GM20431 (cell line): ENCODE results near the gene DECR2.

Source experiments
- in situ Hi-C: fragments of 300-500 bp; cut with MseI, MboI; formaldehyde crosslinking; loops from one replicate; pipeline ENCODE4 v1.15.0; 2020; ENCODE audit warnings: low sequenced_read_pairs; ENCODE audit not compliant: unreplicated experiment

DECR2 gene

DNA sequence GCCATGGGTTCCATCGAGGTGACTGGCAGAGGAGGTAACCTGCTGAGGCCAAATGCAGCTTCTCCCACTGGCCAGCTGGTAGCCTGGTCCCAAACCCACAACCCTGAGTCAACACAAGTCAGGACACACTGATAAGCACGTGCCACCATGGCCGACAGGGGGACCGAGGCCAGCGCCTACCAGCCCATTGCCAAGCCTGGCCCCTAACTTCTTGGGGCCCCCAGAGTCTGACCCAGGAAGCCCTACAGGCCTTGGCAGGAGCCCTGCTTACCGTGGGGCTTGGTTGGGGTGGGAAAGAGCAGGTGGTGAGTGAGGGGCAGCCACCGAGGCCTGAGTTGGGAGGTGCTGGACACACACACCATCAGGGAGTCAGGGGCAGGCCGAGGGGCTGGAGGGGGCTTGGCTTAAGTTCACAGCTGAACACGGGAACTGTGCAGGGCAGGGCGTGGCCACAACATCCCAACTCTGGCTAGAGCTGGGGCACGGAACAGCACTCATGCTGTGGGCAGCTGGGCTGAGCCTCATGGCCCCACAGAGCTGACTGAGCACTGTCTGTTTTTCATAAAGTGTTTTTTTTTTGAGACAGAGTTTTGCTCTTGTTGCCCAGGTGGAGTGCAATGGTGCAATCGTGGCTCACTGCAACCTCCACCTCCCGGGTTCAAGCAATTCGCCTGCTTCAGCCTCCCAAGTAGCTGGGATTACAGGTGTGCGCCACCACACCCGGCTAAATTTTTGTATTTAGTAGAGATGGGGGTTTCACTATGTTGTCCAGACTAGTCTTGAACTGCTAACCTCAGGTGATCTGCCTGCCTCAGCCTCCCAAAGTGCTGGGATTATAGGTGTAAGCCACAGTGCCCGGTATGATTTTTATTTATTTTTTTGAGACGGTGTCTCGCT lies 36.8 kb upstream of the DECR2 start:
- in situ Hi-C loops: no loop called here

DNA sequence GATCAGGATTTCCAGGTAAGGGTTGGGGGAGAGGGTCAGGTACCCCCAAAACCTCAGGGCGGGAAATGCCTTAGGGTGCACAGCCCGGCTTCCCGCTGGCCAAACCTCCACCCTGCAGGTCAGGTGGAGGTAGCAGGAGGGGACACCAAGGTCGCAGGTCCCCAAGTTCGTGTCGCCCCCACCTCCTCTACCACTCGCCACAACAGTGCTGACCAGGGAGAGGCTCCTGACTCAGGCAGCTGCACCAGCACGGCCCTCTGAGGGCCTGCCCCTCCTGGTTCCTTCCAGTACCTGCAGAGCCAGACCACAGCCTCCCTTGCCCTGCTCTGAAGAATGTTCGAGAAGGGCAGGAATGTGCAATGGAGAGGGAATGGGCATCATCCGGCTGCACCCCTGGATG lies 35.2 kb upstream of the DECR2 start:
- in situ Hi-C loops: no loop called here

DNA sequence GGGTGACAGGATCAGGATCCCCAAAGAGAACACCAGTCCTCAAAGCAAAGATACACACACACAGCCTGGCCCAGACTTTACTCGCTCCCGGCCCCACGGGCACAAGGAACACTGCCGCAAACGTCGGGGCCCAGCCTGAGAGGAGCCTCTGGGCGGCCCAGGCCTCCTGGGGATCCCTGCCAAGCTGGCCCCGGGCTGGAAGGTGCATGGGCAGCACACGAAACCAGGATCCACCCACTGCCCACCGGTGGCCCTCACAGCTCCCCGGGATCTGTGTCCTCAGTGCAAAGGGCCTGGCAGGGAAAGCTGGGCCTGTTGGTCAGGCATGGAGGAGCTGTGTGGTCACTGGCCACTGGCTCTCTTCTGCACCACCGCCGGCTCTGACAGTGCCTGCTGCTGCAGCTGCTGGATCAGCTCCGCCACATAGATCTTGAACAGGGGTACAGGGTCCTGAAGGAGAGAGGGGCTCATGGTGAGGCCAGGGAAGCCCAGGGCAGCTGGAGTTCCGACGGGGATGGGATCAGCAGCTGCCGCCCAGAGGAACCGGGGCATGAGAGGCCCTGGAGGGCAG lies 34.3 kb upstream of the DECR2 start:
- in situ Hi-C loops: no loop called here

DNA sequence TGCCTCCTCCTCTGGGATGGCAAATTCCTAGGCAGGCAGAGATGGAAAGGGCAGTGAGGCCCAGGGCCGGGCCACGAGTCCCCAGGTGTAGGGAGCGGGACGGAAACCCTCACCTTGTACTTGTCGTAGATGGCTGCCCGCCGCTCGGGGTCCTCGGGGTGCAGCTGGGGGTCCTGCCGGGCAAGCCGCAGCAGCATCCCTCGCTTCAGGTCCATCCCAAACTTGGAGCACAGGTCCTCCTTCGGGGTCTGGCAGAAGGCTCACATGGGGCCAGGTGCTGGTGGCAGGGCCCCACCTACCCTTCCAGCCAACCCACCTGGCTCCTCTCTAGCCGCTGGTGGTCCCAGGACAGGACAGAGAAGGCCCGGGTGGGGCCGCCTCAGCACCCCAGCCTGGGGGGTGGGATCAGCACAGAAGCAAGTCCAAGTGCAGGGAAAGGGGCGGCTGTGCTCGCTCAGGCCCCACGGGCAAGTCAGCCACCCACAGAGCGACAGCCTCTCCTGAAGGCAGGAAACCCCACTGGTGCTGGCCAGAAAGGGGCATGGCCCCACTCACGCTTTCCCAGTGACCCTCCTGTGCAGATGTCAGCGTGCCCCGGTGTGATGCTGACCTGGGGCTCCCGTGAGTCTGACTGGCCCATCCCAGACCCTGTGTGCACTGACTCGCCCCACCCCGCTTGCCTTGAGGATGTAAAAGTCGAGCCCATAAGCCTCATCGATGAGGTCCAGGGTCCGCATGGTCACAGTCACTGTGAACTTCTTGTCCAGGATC lies 33.1 kb upstream of the DECR2 start:
- in situ Hi-C loops: no loop called here

DNA sequence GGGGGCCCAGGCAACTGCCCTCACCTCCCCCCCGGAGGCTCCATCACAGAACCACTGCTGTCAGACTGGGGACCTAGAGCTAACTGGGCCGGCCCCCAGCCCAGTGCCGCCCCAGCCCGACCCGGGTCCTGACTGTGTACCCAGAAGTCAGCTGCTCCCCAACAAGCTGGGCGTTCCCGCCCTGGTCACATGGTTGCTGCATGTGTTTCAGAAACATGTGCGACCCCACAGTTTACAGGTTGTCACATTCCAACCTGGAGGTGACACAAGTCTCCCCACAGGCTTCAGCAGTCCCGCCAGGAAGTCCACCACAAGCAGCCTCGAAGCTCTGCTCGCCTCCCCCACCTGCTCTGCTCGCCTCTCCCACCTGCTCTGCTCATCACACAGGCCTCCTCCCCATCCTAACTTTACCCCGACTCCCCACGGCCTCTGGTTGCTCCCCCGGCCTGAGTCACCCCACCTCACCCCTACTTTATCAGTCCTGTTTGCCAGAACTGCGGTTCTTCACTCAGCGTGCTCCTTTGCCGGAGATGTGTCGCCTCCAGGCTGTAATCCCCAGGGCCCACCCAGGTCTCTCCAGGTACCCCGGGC lies 32.3 kb upstream of the DECR2 start:
- in situ Hi-C loops: no loop called here

DNA sequence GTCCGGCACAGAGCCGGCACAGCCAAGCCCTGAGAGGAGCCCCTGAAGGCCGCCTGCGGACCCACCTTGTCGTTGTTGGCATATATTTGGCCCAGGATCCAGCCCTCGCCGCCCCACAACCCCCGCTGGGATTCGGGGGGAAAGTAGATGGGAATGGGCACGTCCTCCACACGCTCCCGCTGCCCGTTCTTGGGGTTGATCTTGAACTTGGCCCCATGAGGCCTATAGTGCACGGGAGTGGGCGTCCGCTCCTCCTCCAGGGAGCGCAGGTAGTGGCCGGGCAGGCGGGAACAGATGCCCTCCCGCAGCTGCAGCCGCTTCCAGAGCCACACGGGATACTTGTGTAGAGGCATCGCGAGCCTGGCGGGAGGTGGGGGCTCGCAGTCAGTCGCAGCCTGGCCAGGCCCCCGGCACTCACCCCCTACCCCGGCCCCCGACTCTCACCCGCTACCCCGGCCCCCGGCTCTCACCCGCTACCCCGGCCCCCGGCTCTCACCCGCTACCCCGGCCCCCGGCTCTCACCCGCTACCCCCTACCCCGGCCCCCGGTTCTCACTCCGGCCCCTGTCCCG lies 31.7 kb upstream of the DECR2 start:
- in situ Hi-C loops: no loop called here

DNA sequence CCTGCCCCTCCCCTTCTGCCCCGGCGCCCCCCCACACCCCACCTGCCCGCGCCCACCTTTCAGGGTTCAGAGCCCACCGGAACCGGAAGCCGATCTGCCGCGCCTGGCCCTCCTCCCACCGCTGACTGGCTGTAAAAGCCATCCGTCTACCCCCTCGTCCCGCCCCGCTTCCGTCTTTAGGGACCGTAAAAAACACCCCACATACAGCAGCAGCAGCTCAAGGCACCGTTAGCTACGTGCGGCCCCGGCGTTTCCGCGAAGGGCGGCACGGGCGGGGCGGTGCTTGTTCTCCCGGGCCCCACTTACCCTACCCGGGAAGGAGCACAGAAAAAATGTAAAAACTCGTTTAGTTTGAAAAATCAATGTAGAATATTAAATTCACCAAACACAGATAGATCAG lies 31.2 kb upstream of the DECR2 start, which contains the start of gene MRPL28:
Gene MRPL28 (minus strand): TSS at position 96 of the 400 bp plus-strand sequence. CDS start 320 bp downstream, outside the sequence.
- in situ Hi-C loops: no loop called here

DNA sequence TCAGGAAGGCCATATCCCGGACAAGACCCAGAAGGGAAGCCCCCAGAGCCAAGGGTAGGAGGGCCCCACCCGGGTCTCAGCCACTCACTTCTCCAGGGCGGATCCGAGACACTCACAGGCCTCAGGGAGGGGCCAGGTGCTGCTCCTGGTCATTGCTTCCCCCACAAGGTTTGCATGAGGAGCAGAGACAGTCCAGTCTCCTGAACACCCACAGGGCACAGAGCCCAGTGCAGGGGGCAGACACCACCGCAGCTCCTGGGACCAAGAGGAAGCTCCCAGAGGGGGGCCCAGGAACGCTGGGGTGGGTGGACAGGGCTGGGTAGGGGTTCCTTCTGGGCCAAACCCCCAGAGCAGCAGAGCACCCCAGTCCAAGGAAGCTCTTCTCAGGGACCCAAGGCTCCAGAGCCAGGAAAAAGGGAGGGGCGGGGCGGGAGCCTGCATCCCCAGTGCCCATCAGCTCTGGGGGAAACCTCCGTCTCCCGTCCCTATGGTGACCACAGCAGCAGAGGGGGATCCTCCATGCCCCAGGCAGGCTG lies 30.6 kb upstream of the DECR2 start:
- in situ Hi-C loops: no loop called here

DNA sequence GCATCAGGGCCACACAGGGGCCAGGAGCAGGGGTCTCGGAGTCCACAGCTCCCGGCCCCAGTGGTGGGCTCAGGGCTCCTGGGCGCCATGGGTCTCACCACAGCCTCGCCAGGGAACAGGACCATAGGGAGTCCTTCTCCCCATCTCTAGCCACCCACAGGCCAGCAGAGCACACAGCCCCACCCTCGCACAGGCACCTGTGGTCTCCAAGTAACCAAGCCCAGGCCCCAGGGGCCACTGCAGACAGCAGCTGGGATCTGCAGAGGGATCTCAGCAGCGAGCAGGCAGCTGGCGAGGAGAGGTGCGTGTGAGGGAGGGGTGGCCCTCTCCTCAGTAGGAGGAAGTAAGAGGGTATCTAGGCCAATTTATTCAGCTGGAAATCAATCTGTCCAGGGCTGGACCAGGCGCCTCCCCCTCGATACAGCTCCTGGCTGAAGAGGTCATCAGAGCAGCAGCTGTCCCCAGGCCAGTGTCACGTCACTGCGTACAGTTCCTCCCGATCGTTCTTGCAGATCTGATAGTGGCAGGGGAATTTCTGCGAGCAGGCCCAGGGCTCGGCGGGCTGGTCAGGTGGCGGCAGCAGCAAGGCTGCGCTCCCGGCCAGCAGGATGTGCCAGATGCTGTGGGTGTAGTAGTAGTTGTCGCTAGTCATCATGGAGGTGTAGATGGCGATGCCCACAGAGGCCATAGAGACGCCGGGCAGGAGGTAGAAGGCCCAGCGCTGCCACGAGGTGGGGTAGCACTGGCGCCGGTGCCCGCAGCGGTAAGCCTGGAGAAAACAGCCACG lies 30.0 kb upstream of the DECR2 start:
- in situ Hi-C loops: no loop called here

DNA sequence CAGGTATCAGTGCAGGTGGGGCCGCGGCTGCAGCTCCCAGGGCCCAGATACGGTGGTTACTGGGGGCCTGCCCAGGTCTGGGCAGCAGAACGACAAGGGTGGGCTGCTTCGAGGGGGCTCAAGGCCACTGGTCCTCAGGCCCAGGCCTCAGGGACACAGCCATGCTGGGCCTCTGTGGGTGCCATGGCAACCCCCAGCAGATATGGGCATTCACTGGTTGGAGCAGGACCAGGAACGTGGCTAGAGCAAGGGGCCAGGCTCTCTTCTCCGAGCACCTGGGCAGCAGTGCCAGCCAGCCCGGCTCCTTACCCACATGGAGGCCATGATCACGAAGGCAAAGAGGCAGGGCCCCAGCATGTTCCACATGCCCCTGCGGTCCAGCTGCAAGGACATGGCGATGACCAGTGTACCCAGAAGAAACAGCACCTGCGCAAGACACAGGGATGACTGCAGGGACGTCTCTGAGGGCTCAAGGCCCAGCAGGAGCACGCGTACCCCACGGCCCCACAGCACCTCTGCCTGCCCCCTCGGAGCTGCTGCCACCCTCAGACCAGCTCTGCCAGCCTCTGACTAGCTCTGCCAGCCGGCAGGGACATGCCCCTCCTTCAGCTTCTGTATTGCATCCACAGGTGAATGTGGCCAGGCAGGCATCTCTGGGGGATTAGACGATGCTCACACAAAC lies 29.2 kb upstream of the DECR2 start:
- in situ Hi-C loops: no loop called here

DNA sequence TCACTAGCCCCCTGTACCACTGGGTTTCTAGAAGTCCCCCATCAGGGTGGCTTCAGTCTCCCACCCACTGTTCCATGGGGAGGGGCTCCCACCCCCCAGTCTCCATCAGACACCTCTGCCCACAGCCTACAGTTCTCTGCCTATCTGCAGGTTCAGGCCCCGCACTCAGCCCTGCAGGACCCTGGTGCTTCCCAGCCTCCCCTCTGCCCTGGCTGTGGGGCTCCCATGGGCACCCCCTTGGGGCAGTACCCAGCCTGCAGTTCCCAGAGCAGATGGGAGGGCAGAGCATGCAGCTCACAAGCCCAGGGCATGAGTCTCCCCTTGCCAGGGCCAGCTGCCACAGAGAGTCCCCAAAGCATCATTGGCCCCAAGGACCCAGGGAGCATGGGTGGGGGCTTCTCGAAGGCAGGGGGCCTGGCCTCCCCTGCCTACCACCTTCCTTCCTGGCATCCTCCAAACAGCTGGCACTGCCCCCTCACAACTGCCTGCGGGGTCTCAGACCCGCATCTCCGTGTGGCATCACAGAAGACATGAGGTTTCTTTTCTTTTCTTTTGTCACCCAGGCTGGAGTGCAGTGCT lies 28.6 kb upstream of the DECR2 start:
- in situ Hi-C loops: no loop called here

DNA sequence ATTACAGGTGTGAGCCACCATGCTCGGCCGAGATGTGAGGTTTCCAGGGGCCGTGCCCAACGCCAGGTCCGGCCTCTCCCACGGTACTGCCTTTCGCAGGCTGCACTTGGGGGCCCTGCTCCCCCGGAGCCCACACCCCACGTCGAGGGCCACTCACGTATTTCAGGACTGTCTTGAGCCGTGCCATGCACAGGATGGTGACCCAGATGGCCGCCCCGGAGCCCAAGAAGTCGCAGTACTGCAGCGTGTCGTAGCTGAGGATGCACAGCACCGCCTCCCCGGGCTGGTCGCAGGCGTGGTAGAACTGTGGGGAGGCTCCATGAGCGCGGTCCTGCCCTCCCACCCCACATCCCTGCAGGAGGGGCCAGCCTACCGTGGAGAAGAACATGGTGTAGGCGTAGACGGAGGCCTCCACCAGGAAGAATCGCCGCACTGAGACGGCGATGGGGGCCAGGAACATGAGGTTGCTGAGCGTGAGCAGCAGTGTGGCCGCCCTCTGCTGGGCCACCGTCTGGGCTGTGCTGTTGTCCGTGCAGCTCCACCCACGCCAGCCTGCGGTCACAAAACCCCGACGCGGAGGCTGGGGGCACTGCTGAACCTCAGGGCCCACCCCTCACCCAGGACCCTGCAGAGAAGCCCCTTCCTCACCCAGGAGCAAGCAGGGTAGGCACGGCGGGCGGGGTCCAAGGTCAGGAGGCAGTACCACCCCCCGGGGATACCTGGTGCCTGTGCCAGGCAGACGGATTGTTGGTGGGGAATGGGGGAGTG lies 27.7 kb upstream of the DECR2 start:
- in situ Hi-C loops: no loop called here

DNA sequence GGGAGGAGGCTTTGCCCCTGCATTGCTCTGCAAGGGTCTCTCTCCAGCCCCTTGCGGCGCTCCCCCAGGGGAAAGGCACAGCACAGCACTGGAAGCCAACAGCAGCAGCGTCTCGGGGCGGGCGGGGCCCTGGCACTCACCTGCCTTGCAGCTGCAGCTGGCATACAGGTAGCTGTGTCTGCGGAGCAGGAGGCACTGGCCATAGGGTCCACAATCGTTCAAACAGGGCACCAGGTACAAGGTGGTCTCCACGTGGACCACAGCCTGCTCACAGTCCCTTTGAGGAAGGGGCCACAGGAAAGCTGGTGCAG lies 27.1 kb upstream of the DECR2 start:
- in situ Hi-C loops: no loop called here

DNA sequence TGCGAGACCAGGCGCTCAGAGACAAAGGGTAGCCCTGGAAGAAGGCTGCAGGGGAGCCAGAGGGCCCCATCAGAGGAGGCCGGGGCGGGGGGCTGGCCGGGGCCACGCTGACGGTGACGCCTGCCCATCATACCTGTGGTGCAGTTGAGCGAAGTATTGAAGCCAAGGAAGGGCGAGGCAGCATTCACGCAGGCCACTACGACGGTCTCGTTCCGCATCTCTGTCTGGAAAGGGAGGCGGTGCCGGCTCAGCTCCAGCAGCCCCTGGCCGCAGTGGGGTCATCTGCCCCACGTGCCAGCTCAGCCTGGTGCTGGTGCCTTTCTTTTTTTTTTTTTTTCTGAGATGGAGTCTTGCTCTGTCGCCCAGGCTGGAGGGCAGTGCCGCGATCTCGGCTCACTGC lies 26.5 kb upstream of the DECR2 start:
- in situ Hi-C loops: no loop called here

DNA sequence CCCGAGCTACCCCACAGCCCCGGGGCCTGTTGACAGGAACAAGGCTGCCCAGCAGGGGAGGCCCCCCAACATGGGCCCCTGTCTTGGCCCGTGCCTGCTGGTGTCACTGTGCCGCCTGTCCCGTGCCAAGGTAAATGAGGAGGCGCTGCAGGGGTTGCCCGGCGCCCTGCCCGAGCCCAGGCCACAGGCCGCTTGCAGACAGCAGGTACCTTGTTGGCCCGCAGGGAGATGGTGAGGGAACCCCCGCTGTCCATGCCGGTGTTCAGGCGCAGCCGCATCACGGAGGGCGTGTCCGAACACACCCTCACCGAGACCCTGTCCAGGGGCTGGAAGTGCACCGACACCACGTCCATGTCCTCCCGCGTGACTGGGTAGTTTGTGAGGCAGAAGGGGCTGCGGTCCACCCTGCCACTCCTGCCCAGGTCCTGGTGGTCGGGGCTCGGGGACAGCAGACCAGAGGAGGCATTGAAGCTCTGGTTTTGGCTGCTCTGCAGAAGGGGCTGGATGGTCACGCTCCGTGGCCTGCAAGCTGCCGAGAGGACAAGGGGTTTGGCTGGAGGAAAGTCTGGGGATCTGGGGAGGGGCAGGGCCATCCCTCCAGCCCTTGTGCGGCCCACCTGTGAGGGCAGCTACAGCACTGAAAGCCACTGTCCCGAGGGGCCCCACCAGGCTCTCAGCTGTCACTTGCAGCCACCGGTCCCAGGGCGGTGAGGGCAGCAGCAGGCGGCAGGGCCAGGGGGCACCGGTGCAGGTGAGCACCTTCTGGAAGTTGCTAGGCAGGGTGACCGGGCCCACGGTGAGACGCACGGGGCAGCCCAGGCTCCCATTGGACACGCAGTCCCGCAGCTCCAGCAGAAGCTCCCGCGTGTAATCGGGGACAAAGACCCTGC lies 25.5 kb upstream of the DECR2 start:
- in situ Hi-C loops: no loop called here

DNA sequence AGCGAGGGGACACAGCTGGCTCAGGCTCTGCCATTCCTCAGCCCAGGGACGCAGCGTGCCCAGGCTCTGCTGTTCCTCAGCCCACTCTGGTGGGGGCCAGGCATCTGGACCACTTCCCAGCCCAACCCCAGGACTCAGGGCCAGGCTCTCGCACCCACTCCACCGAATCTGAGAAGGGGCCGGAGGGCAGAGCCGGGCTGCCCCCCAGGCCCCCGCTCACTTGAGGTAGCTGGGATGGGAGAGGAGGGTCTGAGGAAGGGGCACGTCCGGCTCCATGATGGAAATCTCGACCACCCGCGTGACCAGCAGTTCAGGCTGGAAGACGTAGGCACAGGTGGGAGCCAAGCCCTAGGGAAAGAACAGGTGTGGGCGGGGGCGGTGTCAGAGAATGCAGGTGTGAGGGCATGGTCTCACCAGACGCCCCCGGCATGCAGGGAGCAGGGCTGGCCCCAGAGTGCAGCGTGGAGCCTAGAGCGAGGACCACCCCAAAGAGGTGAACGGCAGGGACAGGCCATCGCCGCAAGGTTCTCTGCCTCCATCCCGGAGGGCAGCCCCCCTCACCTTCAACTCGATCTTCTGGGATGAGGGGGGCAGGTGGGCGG lies 24.8 kb upstream of the DECR2 start:
- in situ Hi-C loops: no loop called here
